Osteoblast (primary cell): ENCODE data around the gene THSD8. TPM values are rescaled to one million over a fixed set of nuclear protein-coding genes. Genes with fewer than 3 reads are reported as not detected.

ENCODE experiments used
- DNase-seq: peaks from one replicate; pipeline ENCODE4 v3.0.0; 2011; ENCODE audit warnings: low spot score, mixed read lengths; ENCODE audit not compliant: insufficient read length; ENCODE audit errors: missing footprints
- H2AFZ ChIP-seq: 2 replicates; pipeline ENCODE4 v1.6.0; 2011; ENCODE audit warnings: mild to moderate bottlenecking, low read length
- H3K27ac ChIP-seq: 2 replicates; pipeline ENCODE4 v1.5.1; 2011; ENCODE audit warnings: mild to moderate bottlenecking, low read depth, low read length, moderate library complexity
- H3K27me3 ChIP-seq: 2 replicates; pipeline ENCODE4 v1.6.0; 2012; ENCODE audit warnings: mild to moderate bottlenecking, control low read depth, inconsistent platforms, low read length, moderate library complexity; ENCODE audit not compliant: insufficient read depth
- H3K36me3 ChIP-seq: 2 replicates; pipeline ENCODE4 v1.5.1; 2011; ENCODE audit warnings: mild to moderate bottlenecking, low read length, control low read depth, moderate library complexity; ENCODE audit not compliant: insufficient read depth
- H3K4me1 ChIP-seq: 2 replicates; pipeline ENCODE4 v1.5.1; 2011; ENCODE audit warnings: mild to moderate bottlenecking, low read length, control low read depth, moderate library complexity; ENCODE audit not compliant: insufficient read depth
- H3K4me2 ChIP-seq: 2 replicates; pipeline ENCODE4 v1.6.0; 2011; ENCODE audit warnings: mild to moderate bottlenecking, low read length; ENCODE audit not compliant: insufficient read depth
- H3K4me3 ChIP-seq: fragments of 200-600 bp; sonication (generic); 3 replicates; pipeline ENCODE4 v1.5.1; 2012; ENCODE audit warnings: mild to moderate bottlenecking, low read length, inconsistent platforms; ENCODE audit not compliant: insufficient read depth
- H3K79me2 ChIP-seq: 2 replicates; pipeline ENCODE4 v1.6.0; 2012; ENCODE audit warnings: mild to moderate bottlenecking, low read length, control low read depth, inconsistent platforms; ENCODE audit not compliant: insufficient read depth
- H3K9me3 ChIP-seq: 2 replicates; pipeline ENCODE4 v1.5.1; 2011; ENCODE audit warnings: low read depth, low read length, control low read depth
- H4K20me1 ChIP-seq: 2 replicates; pipeline ENCODE4 v1.6.0; 2012; ENCODE audit warnings: mild to moderate bottlenecking, low read length, control low read depth; ENCODE audit not compliant: insufficient read depth
- total RNA-seq: library from RNA; depleted of rRNA; stranded (reverse); fragments of >200 nt; gene quantifications from 2 replicates; pipeline ENCODE4 v1.2.3, GENCODE V29; 2012
- TF ChIP-seq, protein P1 (sequence below): IDR thresholded peaks from 2 replicates; pipeline ENCODE4 v1.5.1; 2011; ENCODE audit warnings: mild to moderate bottlenecking, low read depth, low read length, moderate library complexity; ENCODE audit errors: extremely low read depth

Gene THSD8
- total RNA-seq, 1 donor, result not detected

DNA sequence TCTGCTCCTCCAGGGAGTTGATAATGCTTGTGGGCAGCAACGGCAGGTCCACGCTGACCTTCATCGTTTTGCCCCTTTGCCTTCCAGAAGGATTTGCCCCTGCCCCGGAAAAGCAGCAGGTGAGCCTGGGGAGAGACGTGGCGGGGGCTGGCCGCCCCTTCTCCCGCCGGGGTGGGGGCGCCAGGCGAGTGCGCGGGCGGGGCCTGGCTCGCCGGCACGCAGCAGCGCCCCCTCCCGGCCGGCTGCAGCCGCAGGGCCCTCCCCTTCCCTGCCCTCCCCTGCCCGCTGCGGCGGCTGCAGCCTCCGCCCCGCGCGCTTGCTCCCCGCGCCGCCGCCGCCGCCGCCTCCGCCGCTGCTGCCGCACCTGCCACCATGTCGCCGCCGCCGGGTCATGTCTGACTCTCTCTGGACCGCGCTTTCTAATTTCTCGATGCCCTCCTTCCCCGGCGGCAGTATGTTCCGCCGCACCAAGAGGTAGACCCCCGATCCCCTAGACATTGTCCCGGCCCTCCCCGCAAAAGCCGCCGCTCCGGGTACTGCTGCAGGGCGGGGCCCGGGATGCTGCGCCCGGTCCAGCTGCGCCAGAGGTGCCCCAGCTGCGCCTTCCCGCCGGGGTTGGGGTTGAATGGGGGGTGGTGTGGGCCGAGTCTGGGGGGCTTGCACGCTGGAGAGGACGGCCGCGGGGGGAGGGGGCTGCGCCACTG is 36.5 kb downstream of the THSD8 start, which contains the start of gene MAST1:
Gene MAST1 (plus strand): TSS at position 334 of the 704 bp plus-strand sequence. CDS start 58 bp downstream, at position 392.
- Histone ChIP-seq H2AFZ (no peak within 1 kb of the TSS), H3K36me3 (no peaks in the 10 kb centered on the region), H3K4me1 (no peaks in the 10 kb centered on the region), H3K79me2 (no peaks in the 10 kb centered on the region), H3K9me3 (no peaks in the 10 kb centered on the region), H3K4me3 (no peak within 1 kb of the TSS), H3K4me2 (no peak within 1 kb of the TSS), H3K27me3 (peaks cover 76% of the 10 kb centered on the region), H4K20me1 (peaks cover 4% of the 10 kb centered on the region), H3K27ac (no peak within 1 kb of the TSS)
- DNase-seq, result peak; percentile 98
- TF ChIP-seq, protein P1, sequence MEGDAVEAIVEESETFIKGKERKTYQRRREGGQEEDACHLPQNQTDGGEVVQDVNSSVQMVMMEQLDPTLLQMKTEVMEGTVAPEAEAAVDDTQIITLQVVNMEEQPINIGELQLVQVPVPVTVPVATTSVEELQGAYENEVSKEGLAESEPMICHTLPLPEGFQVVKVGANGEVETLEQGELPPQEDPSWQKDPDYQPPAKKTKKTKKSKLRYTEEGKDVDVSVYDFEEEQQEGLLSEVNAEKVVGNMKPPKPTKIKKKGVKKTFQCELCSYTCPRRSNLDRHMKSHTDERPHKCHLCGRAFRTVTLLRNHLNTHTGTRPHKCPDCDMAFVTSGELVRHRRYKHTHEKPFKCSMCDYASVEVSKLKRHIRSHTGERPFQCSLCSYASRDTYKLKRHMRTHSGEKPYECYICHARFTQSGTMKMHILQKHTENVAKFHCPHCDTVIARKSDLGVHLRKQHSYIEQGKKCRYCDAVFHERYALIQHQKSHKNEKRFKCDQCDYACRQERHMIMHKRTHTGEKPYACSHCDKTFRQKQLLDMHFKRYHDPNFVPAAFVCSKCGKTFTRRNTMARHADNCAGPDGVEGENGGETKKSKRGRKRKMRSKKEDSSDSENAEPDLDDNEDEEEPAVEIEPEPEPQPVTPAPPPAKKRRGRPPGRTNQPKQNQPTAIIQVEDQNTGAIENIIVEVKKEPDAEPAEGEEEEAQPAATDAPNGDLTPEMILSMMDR, result peak; percentile 21

DNA sequence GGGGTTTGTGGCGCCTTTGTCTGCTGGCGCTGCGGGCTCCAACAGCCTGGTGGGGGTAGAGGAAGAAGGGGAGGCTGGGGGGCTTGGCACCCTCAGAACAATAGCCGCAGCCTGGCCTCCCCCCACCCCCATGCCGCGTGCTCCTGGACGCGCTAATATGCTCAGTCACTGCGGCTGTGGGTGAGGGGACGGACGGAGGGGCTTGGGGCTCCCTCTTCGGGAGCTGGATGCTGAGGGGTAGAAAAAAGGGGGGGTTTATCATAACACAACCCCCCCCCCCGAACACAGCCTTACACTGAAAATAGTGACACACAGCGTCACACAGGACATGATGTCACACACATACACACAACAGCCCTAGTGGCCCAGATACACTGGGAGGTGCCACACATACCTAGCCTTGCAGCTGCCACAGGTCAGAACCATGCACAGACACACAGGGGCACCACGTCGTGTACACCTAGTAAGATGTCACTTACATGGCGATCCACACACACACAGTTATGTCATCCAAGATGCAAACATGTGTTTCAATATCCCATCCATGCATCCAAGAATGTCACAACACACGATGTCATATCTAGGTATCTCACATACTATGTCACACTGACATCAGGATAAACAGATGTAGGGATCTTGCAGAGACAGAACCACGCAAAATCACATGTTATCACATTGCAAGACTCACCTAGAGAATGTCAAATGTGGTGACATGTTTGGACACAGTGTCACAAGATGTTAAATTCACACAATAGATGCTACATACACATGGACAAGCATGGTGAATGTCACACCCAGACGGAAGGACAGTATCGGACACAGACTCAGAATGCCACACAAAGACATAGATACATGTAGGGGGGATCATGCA is 37.3 kb downstream of the THSD8 start:
- Histone ChIP-seq H3K4me2 (no peak overlapping the region), H3K79me2 (no peaks in the 10 kb centered on the region), H3K9me3 (no peaks in the 10 kb centered on the region), H3K36me3 (no peaks in the 10 kb centered on the region), H3K4me1 (no peaks in the 10 kb centered on the region), H4K20me1 (peaks cover 4% of the 10 kb centered on the region), H3K4me3 (no peak overlapping the region), H3K27ac (no peak overlapping the region), H3K27me3 (peaks cover 70% of the 10 kb centered on the region), H2AFZ (no peak overlapping the region)
- no peak for DNase-seq
- TF ChIP-seq, protein P1, result no peak

DNA sequence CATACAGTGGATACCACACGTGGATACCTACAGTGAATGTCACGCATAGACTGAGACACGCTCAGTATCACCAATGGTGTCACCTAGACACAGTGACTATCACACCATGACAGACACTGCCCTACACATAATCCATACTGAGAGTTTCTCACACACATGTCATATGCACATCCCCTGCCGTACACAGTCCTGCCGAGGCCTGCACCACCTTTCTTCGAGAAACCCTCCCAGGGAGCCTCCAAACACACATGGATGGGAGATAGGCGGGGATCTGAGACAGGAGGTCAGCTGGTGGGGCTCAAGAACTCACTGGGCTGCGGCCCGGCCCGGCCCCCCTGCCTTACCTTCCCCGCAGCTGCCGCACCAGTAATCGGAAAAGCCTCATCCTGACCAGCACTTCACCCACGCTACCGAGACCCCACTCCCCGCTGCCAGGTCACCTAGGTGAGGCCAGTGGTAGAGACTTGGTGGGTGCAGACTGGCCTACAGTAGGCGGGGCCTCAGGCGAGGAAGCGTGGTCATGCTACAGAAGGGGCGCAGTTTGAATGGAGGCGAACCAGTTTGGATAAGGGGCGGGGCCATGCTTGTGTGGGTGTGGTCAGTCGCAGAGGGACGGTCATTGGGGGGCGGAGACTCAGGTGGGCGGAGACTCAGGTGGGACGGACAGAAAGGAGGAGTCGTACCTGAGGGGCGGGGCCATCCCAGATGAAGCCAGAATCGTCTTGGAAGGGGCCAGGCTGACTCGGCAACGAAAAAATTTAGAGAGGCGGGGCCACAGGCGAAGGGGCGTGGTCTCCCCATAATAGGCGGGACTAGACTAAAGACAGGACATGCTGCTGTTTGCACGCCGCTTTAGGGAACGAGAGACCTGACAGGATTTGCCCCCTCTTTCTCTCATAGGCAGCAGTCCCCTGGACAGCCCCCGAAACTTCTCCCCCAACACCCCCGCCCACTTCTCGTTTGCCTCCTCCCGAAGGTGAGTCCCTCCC is 38.5 kb downstream of the THSD8 start:
- TF ChIP-seq, protein P1, result no peak
- Histone ChIP-seq H3K36me3 (no peaks in the 10 kb centered on the region), H3K4me3 (peak overlapping the region; percentile 60), H3K9me3 (no peaks in the 10 kb centered on the region), H3K79me2 (no peaks in the 10 kb centered on the region), H4K20me1 (no peaks in the 10 kb centered on the region), H3K4me2 (peak overlapping the region; percentile 56), H3K27ac (no peak overlapping the region), H3K27me3 (peaks cover 60% of the 10 kb centered on the region), H2AFZ (peak overlapping the region; percentile 68), H3K4me1 (no peaks in the 10 kb centered on the region)
- peak; percentile 94 for DNase-seq
